ENCODE data around the gene PTPRG. TPM values are rescaled to one million over a fixed set of nuclear protein-coding genes. Genes with fewer than 3 reads are reported as not detected.

The PTPRG gene
- total and polyA plus RNA-seq, 11 donors, result 8.0 to 48.5 (median 35.4) TPM

GRCh38 chr3:61924991-61925390 is 363.6 kb downstream of the PTPRG start:
- no peaks in the 10 kb centered on the region for H3K27me3 ChIP-seq
- peak overlapping the region in 11 of 12 donors; percentile 31 to 91 (median 71) for H3K27ac ChIP-seq
- H3K4me1 ChIP-seq, result peaks cover 9 to 71% (median 49%) of the 10 kb centered on the region in 12 donors
- no peak overlapping the region for H3K4me3 ChIP-seq
- intact Hi-C loops (cut with DNase I), result loop anchor here in 7 of 10 donors (5.0 to 10.0 kb wide), 8 partner anchors 58 to 363 kb away; partner anchors contain the start of gene PTPRG (in 6 of the 7)
- DNase-seq (no peak), ATAC-seq (no peak)
- 95 to 97% (median 96%) methylated on average over 2 of the region's 2 CpGs for WGBS, 4 donors
- H3K36me3 ChIP-seq, result no peaks in the 10 kb centered on the region
- H3K9me3 ChIP-seq, result no peaks in the 10 kb centered on the region
- TF ChIP-seq POLR2A (IDR thresholded peaks at IDR 0.05) (no peak), CTCF (IDR thresholded peaks at IDR 0.05) (no peak)

DNA sequence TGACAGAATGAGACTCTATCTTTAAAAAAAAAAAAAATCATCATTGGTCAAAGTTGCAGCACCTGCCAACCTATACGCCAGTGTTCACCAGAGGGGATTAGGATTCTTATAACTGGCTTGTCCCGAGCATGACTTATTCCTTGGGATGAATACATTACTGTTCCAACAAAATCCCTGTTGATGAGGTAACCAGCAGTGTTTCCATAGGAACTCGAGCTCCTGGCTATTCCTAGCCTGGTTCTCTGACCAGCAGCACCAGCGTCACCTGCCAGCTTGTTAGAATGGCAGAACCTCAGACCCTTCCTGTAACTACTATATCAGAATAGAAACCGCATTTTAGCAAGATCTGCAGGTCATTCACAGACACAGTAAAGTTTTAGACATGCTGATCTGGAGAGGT is 364.4 kb downstream of the PTPRG start:
- WGBS, 4 donors, result 59 to 74% (median 71%) methylated on average over 5 of the region's 5 CpGs
- intact Hi-C loops (cut with DNase I), result loop anchor here in 6 of 10 donors (5.0 to 10.0 kb wide), 6 partner anchors 61 to 363 kb away; partner anchors contain the start of gene PTPRG (in 5 of the 6)
- TF ChIP-seq POLR2A (IDR thresholded peaks at IDR 0.05) (no peak), CTCF (IDR thresholded peaks at IDR 0.05) (no peak)
- Histone ChIP-seq H3K9me3 (no peaks in the 10 kb centered on the region), H3K27ac (peak overlapping the region in 11 of 12 donors; percentile 2 to 91 (median 71)), H3K27me3 (no peaks in the 10 kb centered on the region), H3K4me3 (no peak overlapping the region), H3K36me3 (no peaks in the 10 kb centered on the region), H3K4me1 (peaks cover 9 to 76% (median 50%) of the 10 kb centered on the region in 12 donors)
- DNase-seq (no peak), ATAC-seq (no peak)

- peak overlapping the region; percentile 29 to 91 (median 76) for H3K27ac ChIP-seq
- TF ChIP-seq CTCF (IDR thresholded peaks at IDR 0.05), result no peak
- TF ChIP-seq POLR2A (IDR thresholded peaks at IDR 0.05), result no peak
- peaks cover 9 to 78% (median 50%) of the 10 kb centered on the region in 12 donors for H3K4me1 ChIP-seq
- DNase-seq, result no peak
- H3K9me3 ChIP-seq, result no peaks in the 10 kb centered on the region
- no peaks in the 10 kb centered on the region for H3K27me3 ChIP-seq
- ATAC-seq, result peak; percentile 4 to 55 (median 12)
- peak overlapping the region in 1 of 12 donors; percentile 30 for H3K4me3 ChIP-seq
- no peaks in the 10 kb centered on the region for H3K36me3 ChIP-seq
- WGBS, 4 donors, result 21 to 23% (median 21%) methylated on average over 3 of the region's 3 CpGs
- intact Hi-C loops (cut with DNase I), result loop anchor here in 6 of 10 donors (5.0 to 10.0 kb wide), 6 partner anchors 62 to 365 kb away; partner anchors contain the start of gene PTPRG (in 5 of the 6)
Measured at GRCh38 chr3:61926923-61927322, 365.6 kb downstream of the PTPRG start.

DNA sequence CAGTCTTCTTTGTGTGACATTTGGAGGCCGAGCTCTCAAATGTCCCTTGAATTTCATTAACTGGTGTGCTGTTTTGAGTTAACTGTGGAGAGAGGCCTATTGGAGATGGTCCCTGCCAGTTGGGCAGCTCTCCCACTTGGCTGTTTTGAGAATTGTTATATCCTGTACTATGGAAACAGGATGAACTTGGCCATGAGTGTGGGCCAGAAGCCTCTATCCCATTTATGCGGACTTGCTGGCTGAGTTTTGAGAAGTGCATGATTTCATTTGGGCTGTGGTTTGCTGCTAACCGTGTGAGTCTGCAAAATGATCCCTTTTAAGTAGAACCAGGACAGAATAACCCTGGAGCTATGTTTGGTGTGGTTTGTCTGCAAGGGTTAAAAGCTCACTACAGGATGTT is 366.0 kb downstream of the PTPRG start:
- Histone ChIP-seq H3K4me3 (peak overlapping the region in 3 of 12 donors; percentile 6 to 30 (median 13)), H3K4me1 (peaks cover 9 to 73% (median 50%) of the 10 kb centered on the region in 12 donors), H3K27ac (peak overlapping the region; percentile 29 to 91 (median 76)), H3K9me3 (no peaks in the 10 kb centered on the region), H3K36me3 (no peaks in the 10 kb centered on the region), H3K27me3 (no peaks in the 10 kb centered on the region)
- 3 to 18% (median 10%) methylated on average over 3 of the region's 3 CpGs for WGBS, 4 donors
- ATAC-seq (peak; percentile 90 to 93 (median 92)), DNase-seq (peak; percentile 77 to 90 (median 86))
- intact Hi-C loops (cut with DNase I), result loop anchor here in 6 of 10 donors (5.0 to 10.0 kb wide), 6 partner anchors 63 to 365 kb away; partner anchors contain the start of gene PTPRG (in 5 of the 6)
- TF ChIP-seq CTCF (IDR thresholded peaks at IDR 0.05), result no peak
- TF ChIP-seq POLR2A (IDR thresholded peaks at IDR 0.05), result no peak
